AG09309 (cell line): ENCODE data around the gene CAPSL.

Experiments used
- DNase-seq: peaks from one replicate; pipeline ENCODE4 v3.0.0-alpha.2; 2010; ENCODE audit warnings: low read depth
- H3K4me3 ChIP-seq: 2 replicates; pipeline ENCODE4 v1.5.1; 2011; ENCODE audit warnings: mild to moderate bottlenecking, low read depth, low read length, moderate library complexity; ENCODE audit not compliant: control insufficient read depth
- CTCF ChIP-seq: IDR thresholded peaks from 2 replicates; pipeline ENCODE4 v1.5.1; 2011; ENCODE audit warnings: mild to moderate bottlenecking, low read depth, low read length, inconsistent platforms; ENCODE audit not compliant: insufficient read depth, control insufficient read depth; ENCODE audit errors: missing control alignments

Gene CAPSL

DNA sequence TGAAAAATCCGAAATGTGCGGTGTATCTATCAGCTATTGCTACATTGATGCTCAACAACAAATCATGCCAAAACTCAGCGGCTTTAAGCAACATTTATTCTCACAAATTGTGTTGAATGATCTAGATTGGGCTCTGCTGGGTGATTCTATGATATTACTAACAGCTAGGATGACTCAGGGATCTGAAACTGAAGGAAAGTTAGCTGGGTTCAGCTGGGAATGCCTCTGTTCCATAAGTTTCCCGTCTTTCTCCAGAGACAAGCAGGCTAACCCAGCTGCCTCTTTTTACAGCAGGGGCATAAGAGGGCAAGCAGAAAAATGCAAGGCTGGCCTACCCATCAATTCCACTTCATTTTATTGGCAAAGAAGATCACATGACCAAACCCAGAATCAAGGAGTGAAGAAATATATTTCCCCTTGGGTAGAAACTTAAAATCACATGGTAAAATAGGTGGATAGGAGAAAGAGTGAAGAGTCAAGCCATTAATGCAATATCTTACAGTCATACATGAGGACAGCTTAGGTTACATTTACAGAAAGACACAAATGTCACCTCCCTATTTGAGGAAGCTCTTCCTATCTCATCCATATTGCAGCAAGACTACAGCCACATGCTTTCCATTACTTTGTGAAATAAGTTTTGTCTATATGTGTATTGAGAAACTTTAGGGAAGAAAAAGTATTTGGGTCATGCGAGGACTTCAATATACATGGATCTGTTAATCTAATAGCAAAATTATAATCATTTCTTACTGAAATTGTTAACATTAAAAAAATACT is 50.9 kb downstream of the CAPSL start:
- DNase-seq, result no peak
- no peak for TF ChIP-seq CTCF
- no peak overlapping the region for H3K4me3 ChIP-seq

DNA sequence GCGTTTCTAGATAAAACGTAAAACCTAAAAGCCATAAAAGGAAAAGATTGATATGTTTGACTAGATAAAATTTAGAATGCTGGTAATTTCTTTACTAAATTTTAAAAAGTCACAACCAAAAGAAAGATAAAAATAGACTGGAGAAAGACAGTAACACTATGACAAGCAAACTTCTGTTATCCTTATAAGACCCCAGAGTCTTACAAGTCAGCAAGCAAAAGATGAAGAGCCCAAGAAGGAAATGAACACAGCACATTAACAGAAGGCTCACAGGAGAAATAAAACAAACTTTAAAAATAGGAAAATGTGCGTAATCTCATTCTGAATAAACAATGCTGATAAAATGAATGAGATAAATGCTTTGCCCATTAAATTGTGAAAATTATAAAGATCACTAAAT is 52.0 kb downstream of the CAPSL start:
- DNase-seq, result no peak
- TF ChIP-seq CTCF, result no peak
- H3K4me3 ChIP-seq, result no peak overlapping the region

- H3K4me3 ChIP-seq, result no peak overlapping the region
- TF ChIP-seq CTCF, result no peak
- no peak for DNase-seq
Observed at GRCh38 chr5:35884773-35885172, 53.6 kb downstream of the CAPSL start.

GRCh38 chr5:35884191-35884769 is 54.1 kb downstream of the CAPSL start:
- no peak for TF ChIP-seq CTCF
- H3K4me3 ChIP-seq, result no peak overlapping the region

GRCh38 chr5:35881758-35882157 is 56.7 kb downstream of the CAPSL start:
- TF ChIP-seq CTCF, result no peak
- DNase-seq, result no peak
- no peak overlapping the region for H3K4me3 ChIP-seq

More at GRCh38 chr5:35884191-35884769, 54.1 kb downstream of the CAPSL start:
- DNase-seq, result peak; percentile 87

DNA sequence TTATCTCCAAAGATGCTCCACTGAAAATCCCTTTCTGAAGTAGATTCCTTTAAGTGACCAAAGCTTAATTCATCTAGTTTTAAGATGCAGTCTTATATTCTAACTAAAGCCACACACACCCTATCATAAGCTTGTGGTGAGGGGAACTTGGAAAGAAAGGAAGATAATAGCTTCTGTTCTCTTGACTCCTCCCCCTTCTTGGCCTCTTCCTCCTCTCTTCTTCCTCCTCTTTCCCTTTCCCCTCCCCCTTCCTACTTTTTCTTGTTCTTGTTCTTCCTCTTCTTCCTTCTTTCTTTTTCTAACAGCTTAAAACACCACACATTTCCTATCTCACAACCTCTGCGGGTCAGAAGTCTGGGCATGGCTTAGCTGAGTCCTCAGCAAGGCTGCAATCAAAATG is 58.3 kb downstream of the CAPSL start:
- DNase-seq, result no peak

More for the DNA sequence above, 58.3 kb downstream of the CAPSL start:
- no peak for TF ChIP-seq CTCF
- no peak overlapping the region for H3K4me3 ChIP-seq
